ENCODE measurements around the gene LRRC1. TPM values are rescaled to one million over a fixed set of nuclear protein-coding genes. Genes with fewer than 3 reads are reported as not detected.

Gene LRRC1
- total and polyA plus RNA-seq, 10 of the 15 experiments (the other 5 are each of a cell fraction or from before 2014, with no cell fraction given): 0.35 to 9.3 (median 0.63) TPM

- RAD21 ChIA-PET (ENCODE audit: unreplicated experiment): interaction anchor here (1.0 to 3.1 kb wide), 5 partner anchors 20 to 177 kb away, joined by 3 to 43 read pairs (median 4); no protein-coding TSS in a partner anchor
- ATAC-seq (peak; percentile 77), DNase-seq (ENCODE audit: low read depth, low spot score) (peak; percentile 17), FAIRE-seq (peak; percentile 64)
- POLR2A ChIA-PET: no interaction called here
- in situ Hi-C loops (cut with MboI) (no loop called here), intact Hi-C loops (cut with micrococcal nuclease; ENCODE audit: unreplicated experiment) (loop anchor here (1.0 to 10.0 kb wide), 3 partner anchors 121 to 247 kb away; partner anchors contain the start of gene GCLC)
- no peaks in the 10 kb centered on the region for H4K20me1 ChIP-seq (ENCODE audit: control insufficient read depth, insufficient read depth)
- no peaks in the 10 kb centered on the region for H3K36me3 ChIP-seq (ENCODE audit: control insufficient read depth in 2 of 2, insufficient read depth in 2 of 2, low read length in 1 of 2)
- no peaks in the 10 kb centered on the region for H3K9me3 ChIP-seq (replicated peaks; ENCODE audit: control insufficient read depth, insufficient read depth, low read length)
- no peaks in the 10 kb centered on the region for H3K79me2 ChIP-seq (ENCODE audit: control insufficient read depth, insufficient read depth, low read length)
- H3K4me3 ChIP-seq: peak overlapping the region; percentile 72
- H3K4me2 ChIP-seq (ENCODE audit: control insufficient read depth, insufficient read depth): peak overlapping the region; percentile 96
- H3K27me3 ChIP-seq (replicated peaks in 1 of 2; ENCODE audit: control insufficient read depth in 2 of 2, insufficient read depth in 2 of 2, low read length in 1 of 2): peaks cover 0 to 5% of the 10 kb centered on the region in 2 experiments; a peak in 1 of 4 replicates
- SMC1A ChIA-PET (ENCODE audit: uncharacterized antibody, unreplicated experiment): interaction anchor here (0.7 to 4.1 kb wide), 5 partner anchors 8 to 301 kb away, joined by 3 to 15 read pairs (median 3); no protein-coding TSS in a partner anchor
- 1% methylated on average over 27 of the region's 27 CpGs for WGBS (ENCODE audit: insufficient coverage, insufficient replicate concordance, low lambda C conversion rate, missing lambda C conversion rate)
- H3K4me1 ChIP-seq (ENCODE audit: control insufficient read depth, insufficient read depth, low read length): peaks cover 7% of the 10 kb centered on the region; the same call in 1 of the 2 replicates
- BruUV-seq (replicated peaks): TSS peak; percentile 80
- CTCF ChIA-PET: interaction anchor here (0.7 to 2.6 kb wide), 6 partner anchors 16 to 162 kb away, joined by 3 to 18 read pairs (median 4); no protein-coding TSS in a partner anchor
- H3K9ac ChIP-seq (ENCODE audit: control insufficient read depth, insufficient read depth, low read length): peak overlapping the region; percentile 32
- TF ChIP-seq TCF7 (IDR thresholded peaks at IDR 0.05; ENCODE audit: borderline replicate concordance) (no peak), SMC3 (IDR thresholded peaks at IDR 0.05; ENCODE audit: borderline replicate concordance, low read length) (0 out of 2 replicates have a peak, but pooled peaks have one; percentile 5), CTCF (IDR thresholded peaks at IDR 0.05 in 2 of 3, conservative IDR thresholded peaks at IDR 0.05 in 1 of 3; ENCODE audit: control insufficient read depth in 2 of 3, extremely low read depth in 1 of 3, insufficient read depth in 1 of 3, low read depth in 3 of 3, low read length in 3 of 3) (peak in 2 of 3 experiments; percentile 15 to 48; a peak in 3 of 6 replicates), FOXK2 (IDR thresholded peaks at IDR 0.05) (no peak), MTA2 (IDR thresholded peaks at IDR 0.05; ENCODE audit: low read depth) (peak; percentile 36), RFX5 (IDR thresholded peaks at IDR 0.05; ENCODE audit: low read depth, low read length) (0 out of 2 replicates have a peak, but pooled peaks have one; percentile 24), NBN (IDR thresholded peaks at IDR 0.05) (peak; percentile 17; the same call in 1 of the 2 replicates), GABPA (IDR thresholded peaks at IDR 0.05; ENCODE audit: low read depth) (0 out of 2 replicates have a peak, but pooled peaks have one; percentile 45)
- H3K27ac ChIP-seq (ENCODE audit: control insufficient read depth, insufficient read depth): no peak overlapping the region
- H2AFZ ChIP-seq (ENCODE audit: control insufficient read depth, low read depth, low read length): peak overlapping the region; percentile 82
Measured at GRCh38 chr6:53794137-53794719, 577 bp upstream of the LRRC1 start.

Measured in GM12878 (cell line).